HepG2 (cell line): ENCODE measurements around the gene ALG14. TPM values are rescaled to one million over a fixed set of nuclear protein-coding genes. Genes with fewer than 3 reads are reported as not detected.

ENCODE experiments used
- DNMT3B ChIP-seq: conservative IDR thresholded peaks from 2 replicates; pipeline ENCODE4 v1.6.1; 2016; ENCODE audit warnings: missing biosample characterization, control low read depth
- MLX ChIP-seq: IDR thresholded peaks from 2 replicates; pipeline ENCODE4 v1.6.1; 2016
- NR3C1 ChIP-seq: sonication (generic); formaldehyde crosslinking; IDR thresholded peaks from 2 replicates; pipeline ENCODE4 v1.4.0; 2020; ENCODE audit warnings: missing genetic modification reagents
- ONECUT2 ChIP-seq: sonication (generic); formaldehyde crosslinking; IDR thresholded peaks from 2 replicates; pipeline ENCODE4 v1.4.0; 2020; ENCODE audit warnings: missing genetic modification reagents
- PTBP1 ChIP-seq: fragments of 200-400 bp; formaldehyde crosslinking; IDR thresholded peaks from 2 replicates; pipeline ENCODE4 v1.6.1; 2018; ENCODE audit warnings: low read length, low read depth; ENCODE audit not compliant: poor library complexity, severe bottlenecking
- RAD51 ChIP-seq: fragments of 450-650 bp; IDR thresholded peaks from 2 replicates; pipeline ENCODE4 v1.6.1; 2016; ENCODE audit warnings: borderline replicate concordance
- RNF2 ChIP-seq: fragments of 450-650 bp; conservative IDR thresholded peaks from 2 replicates; pipeline ENCODE4 v1.6.1; 2016; ENCODE audit warnings: low read depth
- RXRB ChIP-seq: IDR thresholded peaks from 2 replicates; pipeline ENCODE4 v1.6.1; 2016; ENCODE audit warnings: borderline replicate concordance, missing genetic modification reagents, missing compliant biosample characterization
- SMYD3 ChIP-seq: sonication (generic); formaldehyde crosslinking; IDR thresholded peaks from 2 replicates; pipeline ENCODE4 v1.8.1; 2023; ENCODE audit warnings: mild to moderate bottlenecking, missing genetic modification reagents
- TCF7 ChIP-seq: sonication (generic); IDR thresholded peaks from 2 replicates; pipeline ENCODE4 v1.6.1; 2016; ENCODE audit warnings: antibody characterized with exemption, low read depth
- TRIM22 ChIP-seq: fragments of 450-650 bp; IDR thresholded peaks from 2 replicates; pipeline ENCODE4 v1.6.1; 2017
- YEATS4 ChIP-seq: sonication (generic); formaldehyde crosslinking; IDR thresholded peaks from 2 replicates; pipeline ENCODE4 v1.4.0; 2020; ENCODE audit warnings: missing genetic modification reagents, borderline replicate concordance
- ZFP62 ChIP-seq: sonication (generic); formaldehyde crosslinking; IDR thresholded peaks from 2 replicates; pipeline ENCODE4 v1.4.0; 2020; ENCODE audit warnings: missing genetic modification reagents
- ZFX ChIP-seq: sonication (generic); formaldehyde crosslinking; IDR thresholded peaks from 2 replicates; pipeline ENCODE4 v1.4.0; 2020; ENCODE audit warnings: mild to moderate bottlenecking, low read depth, missing genetic modification reagents, moderate library complexity
- ZNF329 ChIP-seq: sonication (generic); formaldehyde crosslinking; IDR thresholded peaks from 2 replicates; pipeline ENCODE4 v1.9.0; 2021; ENCODE audit warnings: low read depth, mild to moderate bottlenecking, missing genetic modification reagents
- ZNF547 ChIP-seq: sonication (generic); formaldehyde crosslinking; IDR thresholded peaks from 2 replicates; pipeline ENCODE4 v1.5.1; 2020; ENCODE audit warnings: mild to moderate bottlenecking, missing genetic modification reagents
- polyA plus RNA-seq, 8 experiments: library from polyadenylated mRNA; depleted of rRNA in 3 of 8; stranded (reverse) in 7 of 8; unstranded in 1 of 8; fragments of >200 nt; fragmentation: Illumina TruSeq in 4 of 8; extraction: Trizol in 4 of 8; gene quantifications; 2 replicates each; pipeline versions ENCODE4 v1.2.1 to v1.2.3, GENCODE V29; 2011 to 2016; ENCODE audit warnings: low read depth in 4 of 8, missing spikeins in 1 of 8, mixed read lengths in 1 of 8; ENCODE audit not compliant: insufficient read depth in 1 of 8
- total RNA-seq, 5 experiments: library from RNA; depleted of rRNA; stranded (reverse); fragments of >200 nt; fragmentation: Illumina TruSeq; extraction: Trizol; gene quantifications; 2 replicates each; pipeline ENCODE4 v1.2.3, GENCODE V29; 2016; ENCODE audit warnings: low read depth in 1 of 5
- TF ChIP-seq, protein P1 (sequence below): sonication (generic); formaldehyde crosslinking; IDR thresholded peaks from 2 replicates; pipeline ENCODE4 v1.5.1; 2020; ENCODE audit warnings: missing genetic modification reagents, mild to moderate bottlenecking, borderline replicate concordance
- TF ChIP-seq, protein P2 (sequence below), 2 experiments: fragments of 450-650 bp in 1 of 2; sonication (generic) in 1 of 2; formaldehyde crosslinking in 1 of 2; IDR thresholded peaks; 2 replicates each; pipeline versions ENCODE4 v1.6.1 to v1.8.0; 2016 to 2022; ENCODE audit warnings: antibody characterized with exemption in 1 of 2, mild to moderate bottlenecking in 1 of 2, missing genetic modification reagents in 1 of 2

ALG14 gene
- total and polyA plus RNA-seq, 2 of the 13 experiments (the other 11 are each of a cell fraction or from before 2014, with no cell fraction given), result 4.5 to 12.7 TPM

- TF ChIP-seq, protein P1, sequence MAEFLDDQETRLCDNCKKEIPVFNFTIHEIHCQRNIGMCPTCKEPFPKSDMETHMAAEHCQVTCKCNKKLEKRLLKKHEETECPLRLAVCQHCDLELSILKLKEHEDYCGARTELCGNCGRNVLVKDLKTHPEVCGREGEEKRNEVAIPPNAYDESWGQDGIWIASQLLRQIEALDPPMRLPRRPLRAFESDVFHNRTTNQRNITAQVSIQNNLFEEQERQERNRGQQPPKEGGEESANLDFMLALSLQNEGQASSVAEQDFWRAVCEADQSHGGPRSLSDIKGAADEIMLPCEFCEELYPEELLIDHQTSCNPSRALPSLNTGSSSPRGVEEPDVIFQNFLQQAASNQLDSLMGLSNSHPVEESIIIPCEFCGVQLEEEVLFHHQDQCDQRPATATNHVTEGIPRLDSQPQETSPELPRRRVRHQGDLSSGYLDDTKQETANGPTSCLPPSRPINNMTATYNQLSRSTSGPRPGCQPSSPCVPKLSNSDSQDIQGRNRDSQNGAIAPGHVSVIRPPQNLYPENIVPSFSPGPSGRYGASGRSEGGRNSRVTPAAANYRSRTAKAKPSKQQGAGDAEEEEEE (CRISPR knock-in tag), result no peak
- no peak; the same call in 1 of the 2 replicates for TF ChIP-seq YEATS4
- TF ChIP-seq SMYD3 (CRISPR knock-in tag), result no peak
- TF ChIP-seq, protein P2, sequence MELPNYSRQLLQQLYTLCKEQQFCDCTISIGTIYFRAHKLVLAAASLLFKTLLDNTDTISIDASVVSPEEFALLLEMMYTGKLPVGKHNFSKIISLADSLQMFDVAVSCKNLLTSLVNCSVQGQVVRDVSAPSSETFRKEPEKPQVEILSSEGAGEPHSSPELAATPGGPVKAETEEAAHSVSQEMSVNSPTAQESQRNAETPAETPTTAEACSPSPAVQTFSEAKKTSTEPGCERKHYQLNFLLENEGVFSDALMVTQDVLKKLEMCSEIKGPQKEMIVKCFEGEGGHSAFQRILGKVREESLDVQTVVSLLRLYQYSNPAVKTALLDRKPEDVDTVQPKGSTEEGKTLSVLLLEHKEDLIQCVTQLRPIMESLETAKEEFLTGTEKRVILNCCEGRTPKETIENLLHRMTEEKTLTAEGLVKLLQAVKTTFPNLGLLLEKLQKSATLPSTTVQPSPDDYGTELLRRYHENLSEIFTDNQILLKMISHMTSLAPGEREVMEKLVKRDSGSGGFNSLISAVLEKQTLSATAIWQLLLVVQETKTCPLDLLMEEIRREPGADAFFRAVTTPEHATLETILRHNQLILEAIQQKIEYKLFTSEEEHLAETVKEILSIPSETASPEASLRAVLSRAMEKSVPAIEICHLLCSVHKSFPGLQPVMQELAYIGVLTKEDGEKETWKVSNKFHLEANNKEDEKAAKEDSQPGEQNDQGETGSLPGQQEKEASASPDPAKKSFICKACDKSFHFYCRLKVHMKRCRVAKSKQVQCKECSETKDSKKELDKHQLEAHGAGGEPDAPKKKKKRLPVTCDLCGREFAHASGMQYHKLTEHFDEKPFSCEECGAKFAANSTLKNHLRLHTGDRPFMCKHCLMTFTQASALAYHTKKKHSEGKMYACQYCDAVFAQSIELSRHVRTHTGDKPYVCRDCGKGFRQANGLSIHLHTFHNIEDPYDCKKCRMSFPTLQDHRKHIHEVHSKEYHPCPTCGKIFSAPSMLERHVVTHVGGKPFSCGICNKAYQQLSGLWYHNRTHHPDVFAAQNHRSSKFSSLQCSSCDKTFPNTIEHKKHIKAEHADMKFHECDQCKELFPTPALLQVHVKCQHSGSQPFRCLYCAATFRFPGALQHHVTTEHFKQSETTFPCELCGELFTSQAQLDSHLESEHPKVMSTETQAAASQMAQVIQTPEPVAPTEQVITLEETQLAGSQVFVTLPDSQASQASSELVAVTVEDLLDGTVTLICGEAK (IDR thresholded peaks at IDR 0.05), result no peak
- TF ChIP-seq, protein P2 (CRISPR knock-in tag; IDR thresholded peaks at IDR 0.05), result no peak
- no peak for TF ChIP-seq ZNF329 (CRISPR knock-in tag)
- no peak for TF ChIP-seq RAD51
- 0 out of 2 replicates have a peak, but pooled peaks have one; percentile 42 for TF ChIP-seq MLX (CRISPR knock-in tag)
- TF ChIP-seq RXRB (CRISPR knock-in tag), result peak; percentile 75
- no peak for TF ChIP-seq TRIM22
- no peak for TF ChIP-seq ZFP62 (CRISPR knock-in tag)
- no peak for TF ChIP-seq RNF2
- no peak for TF ChIP-seq DNMT3B
- TF ChIP-seq ZFX (CRISPR knock-in tag), result no peak
- peak; percentile 92 for TF ChIP-seq ONECUT2 (CRISPR knock-in tag)
- no peak for TF ChIP-seq NR3C1 (CRISPR knock-in tag)
- no peak for TF ChIP-seq PTBP1
- peak; percentile 95 for TF ChIP-seq TCF7
- no peak for TF ChIP-seq ZNF547 (CRISPR knock-in tag)
Measured at GRCh38 chr1:95013950-95014574, 58.7 kb downstream of the ALG14 start (continued).
